Bronchus fibroblast of lung (primary cell): ENCODE measurements around the gene TACR1. TPM values are rescaled to one million over a fixed set of nuclear protein-coding genes. Genes with fewer than 3 reads are reported as not detected.

Experiments
- total RNA-seq: library from RNA; depleted of rRNA; stranded (reverse); fragments of >200 nt; gene quantifications from 2 replicates; pipeline ENCODE4 v1.2.3, GENCODE V29; 2015

TACR1 gene
- total RNA-seq, result not detected in 2 replicates

GRCh38 chr2:75199428-75200011 is at the start of gene TACR1:
TSS of gene TACR1 (minus strand) at chr2:75199520. CDS start at chr2:75198934, 586 bp downstream.

Other genes with a start within 250 kb of the TACR1 start
- 29.4 and 31.3 TPM in 2 replicates for gene POLE4, start 240.9 kb downstream of the TACR1 start, total RNA-seq